GM23338 (cell line): ENCODE data around the gene ZGPAT. TPM values are rescaled to one million over a fixed set of nuclear protein-coding genes. Genes with fewer than 3 reads are reported as not detected.

Source experiments
- ATAC-seq: fragments of 200-7000 bp; cut with Tn5 transposase; 3 replicates; pipeline ENCODE4 v1.9.1; 2020
- DNase-seq: peaks from one replicate; pipeline ENCODE4 v3.0.0-alpha.2; 2015; ENCODE audit warnings: low spot score
- H2AFZ ChIP-seq: fragments of 200-600 bp; sonication (generic); 2 replicates; pipeline ENCODE4 v1.8.0; 2016; ENCODE audit warnings: antibody characterized with exemption, mild to moderate bottlenecking, moderate library complexity
- H3F3A ChIP-seq: fragments of 200-600 bp; sonication (generic); replicated peaks from 2 replicates; pipeline ENCODE4 v1.8.0; 2017; ENCODE audit warnings: antibody characterized with exemption, mixed run types, low read depth
- H3K27ac ChIP-seq: fragments of 200-600 bp; sonication (generic); 2 replicates; pipeline ENCODE4 v1.6.1; 2016; ENCODE audit warnings: low read depth
- H3K27me3 ChIP-seq: fragments of 200-600 bp; sonication (generic); 2 replicates; pipeline ENCODE4 v1.8.0; 2016; ENCODE audit warnings: mild to moderate bottlenecking, mixed run types, moderate library complexity; ENCODE audit not compliant: insufficient read depth
- H3K36me3 ChIP-seq: fragments of 200-600 bp; sonication (generic); 2 replicates; pipeline ENCODE4 v1.8.0; 2016; ENCODE audit warnings: mild to moderate bottlenecking; ENCODE audit not compliant: insufficient read depth
- H3K4me1 ChIP-seq: fragments of 200-600 bp; sonication (generic); 2 replicates; pipeline ENCODE4 v1.8.0; 2016; ENCODE audit warnings: mild to moderate bottlenecking, moderate library complexity; ENCODE audit not compliant: insufficient read depth
- H3K4me2 ChIP-seq: fragments of 200-600 bp; sonication (generic); 2 replicates; pipeline ENCODE4 v1.7.1; 2017; ENCODE audit warnings: mixed run types
- H3K4me3 ChIP-seq: fragments of 200-600 bp; sonication (generic); 2 replicates; pipeline ENCODE4 v1.6.1; 2016; ENCODE audit warnings: mixed run types
- H3K79me2 ChIP-seq: fragments of 200-600 bp; sonication (generic); replicated peaks from 2 replicates; pipeline ENCODE4 v1.8.0; 2017; ENCODE audit warnings: mild to moderate bottlenecking; ENCODE audit not compliant: insufficient read depth
- H3K9me2 ChIP-seq: fragments of 200-600 bp; sonication (generic); 2 replicates; pipeline ENCODE4 v1.8.0; 2017; ENCODE audit not compliant: insufficient read depth
- H4K20me1 ChIP-seq: fragments of 200-600 bp; sonication (generic); replicated peaks from 2 replicates; pipeline ENCODE4 v1.8.0; 2017; ENCODE audit warnings: mild to moderate bottlenecking; ENCODE audit not compliant: insufficient read depth
- H3K27ac Mint-ChIP-seq: 2 replicates; pipeline ENCODE4 v1.8.0; 2020; ENCODE audit warnings: inconsistent platforms, mild to moderate bottlenecking, moderate library complexity, mixed read lengths
- H3K27me3 Mint-ChIP-seq: 3 replicates; pipeline ENCODE4 v1.8.0; 2022; ENCODE audit warnings: low read depth, mild to moderate bottlenecking, moderate library complexity, mixed read lengths, inconsistent platforms; ENCODE audit not compliant: insufficient read depth, poor library complexity
- H3K36me3 Mint-ChIP-seq: 3 replicates; pipeline ENCODE4 v1.8.0; 2021; ENCODE audit warnings: low read depth, mild to moderate bottlenecking, inconsistent platforms, moderate library complexity, mixed read lengths
- H3K4me1 Mint-ChIP-seq: 3 replicates; pipeline ENCODE4 v1.8.0; 2020; ENCODE audit warnings: mild to moderate bottlenecking, inconsistent platforms, mixed read lengths
- H3K4me3 Mint-ChIP-seq: 3 replicates; pipeline ENCODE4 v1.8.0; 2021; ENCODE audit warnings: moderate library complexity, mild to moderate bottlenecking, inconsistent platforms, mixed read lengths
- H3K9me3 Mint-ChIP-seq: 3 replicates; pipeline ENCODE4 v1.8.0; 2020; ENCODE audit warnings: moderate library complexity, mild to moderate bottlenecking, inconsistent platforms, mixed read lengths
- EZH2 ChIP-seq: fragments of 200-600 bp; sonication (generic); IDR thresholded peaks from one replicate; pipeline ENCODE4 v1.8.0; 2017; ENCODE audit warnings: antibody characterized with exemption, mild to moderate bottlenecking, low read depth; ENCODE audit not compliant: unreplicated experiment
- POLR2AphosphoS5 ChIP-seq: IDR thresholded peaks from 2 replicates; pipeline ENCODE4 v1.6.1; 2016; ENCODE audit warnings: antibody characterized with exemption, low read depth
- STAT1 ChIP-seq: IDR thresholded peaks from one replicate; pipeline ENCODE4 v1.6.1; 2016; ENCODE audit warnings: antibody characterized with exemption; ENCODE audit not compliant: unreplicated experiment
- ZNF462 ChIP-seq: fragments of 250-450 bp; sonication (Bioruptor Pico); IDR thresholded peaks from 2 replicates; pipeline ENCODE4 v1.5.0; 2020; ENCODE audit warnings: mild to moderate bottlenecking, moderate library complexity
- polyA plus RNA-seq: library from polyadenylated mRNA; unstranded; fragments of >200 nt; fragmentation: Nextera tagmentation; extraction: Ambion mirVana; gene quantifications from 2 replicates; pipeline ENCODE4 v1.2.1, GENCODE V29; 2016
- total RNA-seq: library from RNA; depleted of rRNA; stranded (reverse); fragments of >200 nt; shearing (Covaris generic); gene quantifications from 2 replicates; pipeline ENCODE4 v1.2.3, GENCODE V29; 2014

Gene ZGPAT
- total and polyA plus RNA-seq, 2 experiments from 2014 or later, result 25.0 to 39.2 TPM

- TF ChIP-seq ZNF462 (CRISPR knock-in tag), result no peak
These were observed 69.8 kb downstream of the ZGPAT start (continued) for GRCh38 chr20:63777614-63778013.

DNA sequence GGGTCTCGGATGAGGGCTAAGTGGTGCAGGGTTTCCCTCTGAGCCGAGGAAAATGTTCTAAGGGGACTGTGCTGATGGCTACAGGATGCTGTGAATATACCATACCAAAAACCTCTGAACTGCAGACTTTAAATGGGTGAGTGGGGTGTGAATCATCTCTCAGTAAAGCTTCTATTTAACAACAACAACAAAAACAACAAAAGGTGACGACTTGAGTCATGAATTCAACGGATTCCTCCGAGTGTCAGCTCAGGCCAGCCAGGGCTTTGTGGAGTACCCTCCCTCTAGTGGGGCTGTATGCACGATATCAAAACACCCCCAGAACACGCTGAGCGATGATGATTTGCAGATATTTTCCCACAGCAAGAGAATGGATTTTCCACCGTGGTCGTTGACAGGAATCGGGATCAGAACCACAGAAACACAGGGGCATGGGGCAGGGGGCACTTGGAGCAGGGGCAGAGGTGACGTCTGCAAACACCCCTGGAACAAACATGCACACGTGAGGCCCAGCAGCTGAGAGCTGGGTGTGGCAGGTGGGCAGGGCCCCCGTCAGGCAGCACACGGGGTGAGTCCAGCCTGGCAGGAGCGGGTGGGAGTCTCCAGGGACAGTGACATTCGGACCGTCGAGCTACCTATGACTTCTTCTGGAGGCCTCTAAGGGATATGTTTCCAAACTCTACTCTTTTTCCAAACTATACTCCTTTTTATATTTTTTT lies 70.4 kb downstream of the ZGPAT start:
- ATAC-seq (no peak), DNase-seq (no peak)
- Mint-ChIP-seq H3K27me3 (peaks cover 13% of the 10 kb centered on the region), H3K27ac (no peak overlapping the region), H3K36me3 (peaks cover 3% of the 10 kb centered on the region; the same call in 1 of the 3 replicates), H3K4me1 (peaks cover 16% of the 10 kb centered on the region), H3K9me3 (no peaks in the 10 kb centered on the region; the same call in 2 of the 3 replicates), H3K4me3 (no peak overlapping the region)
- peaks cover 16% of the 10 kb centered on the region for H3K79me2 ChIP-seq
- H4K20me1 ChIP-seq, result no peaks in the 10 kb centered on the region; the same call in 1 of the 2 replicates
- no peaks in the 10 kb centered on the region for H3K9me2 ChIP-seq
- no peaks in the 10 kb centered on the region for H3K27me3 ChIP-seq
- peaks cover 5% of the 10 kb centered on the region; the same call in 1 of the 2 replicates for H3K4me1 ChIP-seq
- peaks cover 15% of the 10 kb centered on the region; the same call in 1 of the 2 replicates for H3F3A ChIP-seq
- no peak overlapping the region for H3K27ac ChIP-seq
- H3K36me3 ChIP-seq, result no peaks in the 10 kb centered on the region
- H3K4me3 ChIP-seq, result no peak overlapping the region
- H2AFZ ChIP-seq, result no peak overlapping the region
- H3K4me2 ChIP-seq, result no peak overlapping the region
- TF ChIP-seq STAT1 (no peak), EZH2 (no peak), POLR2AphosphoS5 (no peak)
